Right lobe of liver (tissue), 6 donors: Measurements from ENCODE around the gene MPST. TPM values are rescaled to one million over a fixed set of nuclear protein-coding genes. Genes with fewer than 3 reads are reported as not detected.

ENCODE experiments used
- ATAC-seq, 4 donors: fragments of 200-7000 bp; cut with Tn5 transposase; one replicate each; pipeline ENCODE4 v1.9.1; 2020; ENCODE audit warnings: mild to moderate bottlenecking in 4 of 4, moderate library complexity in 4 of 4
- DNase-seq, 3 donors: peaks; one replicate each; pipeline ENCODE4 v3.0.0-alpha.2; 2020
- H3K27ac ChIP-seq, 3 donors: fragments of 200-600 bp; one replicate each; pipeline ENCODE4 v1.8.0; 2022
- H3K27me3 ChIP-seq, 2 donors: fragments of 200-600 bp; one replicate each; pipeline ENCODE4 v1.8.0; 2022
- H3K36me3 ChIP-seq, 4 donors: fragments of 200-600 bp; sonication (generic) in 1 of 4; one replicate each; pipeline versions ENCODE4 v1.5.1 to v1.8.0; 2017 to 2022; ENCODE audit warnings: control low read depth in 1 of 4
- H3K4me1 ChIP-seq, 4 donors: fragments of 200-600 bp; sonication (generic) in 1 of 4; one replicate each; pipeline versions ENCODE4 v1.5.1 to v1.8.0; 2017 to 2022; ENCODE audit warnings: control low read depth in 1 of 4
- H3K4me3 ChIP-seq, 3 donors: fragments of 200-600 bp; one replicate each; pipeline ENCODE4 v1.8.0; 2022
- H3K9me3 ChIP-seq, 4 donors: fragments of 200-600 bp; sonication (generic) in 1 of 4; one replicate each; pipeline versions ENCODE4 v1.5.1 to v1.8.0; 2017 to 2022; ENCODE audit warnings: control low read depth in 1 of 4
- POLR2A ChIP-seq: fragments of 450-650 bp; IDR thresholded peaks from one replicate; pipeline ENCODE4 v1.6.1; 2017; ENCODE audit warnings: antibody characterized with exemption, mild to moderate bottlenecking
- WGBS: methylation state at CpG from one replicate; pipeline ENCODE4 v1.1.6; 2018; ENCODE audit warnings: low coverage, low lambda C conversion rate; ENCODE audit not compliant: insufficient coverage; ENCODE audit errors: missing lambda C conversion rate; 5-methylcytosine and 5-hydroxymethylcytosine counted together
- intact Hi-C, 2 donors: fragments of 100-400 bp; cut with DNase I; formaldehyde crosslinking; loops; one replicate each; pipeline versions ENCODE4 v1.11.2 to v1.14.1; 2022
- total RNA-seq, 6 experiments: library from RNA; depleted of rRNA in 2 of 6; stranded (reverse); fragments of >200 nt in 2 of 6; fragmentation: NEBNext Ultra II Directional in 3 of 6; extraction: Animal tissue kit (Norgen Biotek cat#: 25700) in 3 of 6; gene quantifications; one replicate each; pipeline versions ENCODE4 v1.1.0 to v1.2.4, GENCODE V29; 2016 to 2023
- TF ChIP-seq, protein P1 (sequence below), 4 donors: fragments of 200-600 bp in 3 of 4; fragments of 450-650 bp in 1 of 4; IDR thresholded peaks; one replicate each; pipeline versions ENCODE4 v1.5.1 to v1.8.0; 2016 to 2022; ENCODE audit warnings: antibody characterized with exemption in 4 of 4, mild to moderate bottlenecking in 2 of 4
- donor health status: DM: no; HTN: yes; CAD: no.
- donor health status: DM: no; HTN: no; CAD: no.
- donor health status: DM: no; HTN: no; CAD: no.
- donor health status: DM: no; HTN: yes; CAD: no.
- donor health status: DM: no; HTN: yes; CAD: no.

MPST gene
- total RNA-seq, 6 experiments from 2014 or later, result 153 to 301 (median 214) TPM

GRCh38 chr22:37072673-37073072 lies 53.1 kb downstream of the MPST start:
- no peak for ATAC-seq
- H3K36me3 ChIP-seq, result no peaks in the 10 kb centered on the region
- DNase-seq, result no peak
- no peak for TF ChIP-seq POLR2A
- TF ChIP-seq, protein P1, sequence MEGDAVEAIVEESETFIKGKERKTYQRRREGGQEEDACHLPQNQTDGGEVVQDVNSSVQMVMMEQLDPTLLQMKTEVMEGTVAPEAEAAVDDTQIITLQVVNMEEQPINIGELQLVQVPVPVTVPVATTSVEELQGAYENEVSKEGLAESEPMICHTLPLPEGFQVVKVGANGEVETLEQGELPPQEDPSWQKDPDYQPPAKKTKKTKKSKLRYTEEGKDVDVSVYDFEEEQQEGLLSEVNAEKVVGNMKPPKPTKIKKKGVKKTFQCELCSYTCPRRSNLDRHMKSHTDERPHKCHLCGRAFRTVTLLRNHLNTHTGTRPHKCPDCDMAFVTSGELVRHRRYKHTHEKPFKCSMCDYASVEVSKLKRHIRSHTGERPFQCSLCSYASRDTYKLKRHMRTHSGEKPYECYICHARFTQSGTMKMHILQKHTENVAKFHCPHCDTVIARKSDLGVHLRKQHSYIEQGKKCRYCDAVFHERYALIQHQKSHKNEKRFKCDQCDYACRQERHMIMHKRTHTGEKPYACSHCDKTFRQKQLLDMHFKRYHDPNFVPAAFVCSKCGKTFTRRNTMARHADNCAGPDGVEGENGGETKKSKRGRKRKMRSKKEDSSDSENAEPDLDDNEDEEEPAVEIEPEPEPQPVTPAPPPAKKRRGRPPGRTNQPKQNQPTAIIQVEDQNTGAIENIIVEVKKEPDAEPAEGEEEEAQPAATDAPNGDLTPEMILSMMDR (IDR thresholded peaks at IDR 0.05), result no peak
- no peaks in the 10 kb centered on the region for H3K9me3 ChIP-seq
- H3K4me1 ChIP-seq, result peaks cover 0 to 1% (median 0%) of the 10 kb centered on the region in 4 donors
- intact Hi-C loops, result no loop called here
- WGBS, result 91% methylated on average over 8 of the region's 8 CpGs
- no peak overlapping the region for H3K27ac ChIP-seq
- H3K4me3 ChIP-seq, result no peak overlapping the region
- no peaks in the 10 kb centered on the region for H3K27me3 ChIP-seq

- Histone ChIP-seq H3K4me1 (peaks cover 0 to 2% (median 0%) of the 10 kb centered on the region in 4 donors), H3K27ac (no peak overlapping the region), H3K4me3 (no peak overlapping the region), H3K36me3 (no peaks in the 10 kb centered on the region), H3K27me3 (no peaks in the 10 kb centered on the region), H3K9me3 (no peaks in the 10 kb centered on the region)
- DNase-seq, result no peak
- intact Hi-C loops, result no loop called here
- no peak for TF ChIP-seq POLR2A
- TF ChIP-seq, protein P1 (IDR thresholded peaks at IDR 0.05), result no peak
- 53% methylated on average over 4 of the region's 16 CpGs for WGBS
- ATAC-seq, result no peak
Measured at GRCh38 chr22:37074537-37074936, 55.0 kb downstream of the MPST start.

DNA sequence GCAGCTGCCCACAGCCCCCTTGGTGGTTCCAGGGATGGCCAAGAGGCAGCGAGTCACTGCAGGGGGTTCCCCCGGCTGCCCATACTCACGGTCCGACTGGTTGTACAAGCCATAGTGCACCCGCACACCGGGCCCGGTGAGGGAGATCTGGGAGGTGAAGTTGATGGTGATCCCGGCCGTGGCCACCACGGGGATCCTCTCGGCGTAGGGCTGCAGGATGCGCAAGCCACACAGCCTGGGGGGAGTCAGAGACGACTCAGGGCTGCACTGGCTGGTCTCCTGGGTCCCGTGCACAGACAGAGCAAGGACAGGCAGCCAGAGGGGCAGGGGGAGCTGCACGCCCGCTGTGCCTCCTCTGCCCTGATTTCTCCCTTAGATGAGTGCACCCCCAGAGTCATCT lies 55.5 kb downstream of the MPST start:
- H3K27ac ChIP-seq, result no peak overlapping the region
- no peaks in the 10 kb centered on the region for H3K9me3 ChIP-seq
- DNase-seq (no peak), ATAC-seq (no peak)
- H3K27me3 ChIP-seq, result no peaks in the 10 kb centered on the region
- no peak overlapping the region for H3K4me3 ChIP-seq
- H3K36me3 ChIP-seq, result no peaks in the 10 kb centered on the region
- 80% methylated on average over 1 of the region's 17 CpGs for WGBS
- intact Hi-C loops, result no loop called here
- TF ChIP-seq, protein P1 (IDR thresholded peaks at IDR 0.05), result no peak
- no peak for TF ChIP-seq POLR2A
- peaks cover 0 to 2% (median 0%) of the 10 kb centered on the region in 4 donors for H3K4me1 ChIP-seq

DNA sequence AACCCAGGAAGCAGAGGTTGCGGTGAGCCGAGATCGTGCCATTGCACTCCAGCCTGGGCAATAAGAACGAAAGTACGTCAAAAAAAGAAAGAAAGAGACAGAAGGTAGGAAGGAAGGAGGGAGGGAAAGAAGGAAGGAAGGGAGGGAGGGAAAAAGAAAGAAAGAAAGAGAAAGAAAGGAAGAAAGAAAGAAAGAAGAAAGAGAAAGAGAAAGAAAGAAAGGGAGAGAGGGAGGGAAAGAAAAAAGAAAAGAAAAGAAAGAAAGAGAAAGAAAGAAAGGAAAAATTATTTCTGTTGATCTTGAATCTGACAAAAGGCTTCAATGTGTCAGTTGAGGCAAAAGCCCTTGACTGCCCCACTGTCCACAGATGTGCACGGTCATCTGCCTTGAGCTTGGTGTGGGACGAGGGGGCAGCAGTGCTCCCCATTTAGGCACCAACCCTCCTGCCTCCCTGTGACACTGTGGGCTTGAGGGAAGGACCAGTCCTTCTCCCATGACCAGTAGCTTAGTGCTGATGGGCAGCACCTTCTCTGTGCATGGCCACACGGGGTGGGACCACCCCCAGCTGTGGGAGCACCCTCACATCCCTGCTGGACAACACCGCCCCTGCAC lies 56.4 kb downstream of the MPST start:
- ATAC-seq (no peak), DNase-seq (no peak)
- WGBS, result 92% methylated on average over 6 of the region's 9 CpGs
- intact Hi-C loops, result no loop called here
- Histone ChIP-seq H3K4me3 (no peak overlapping the region), H3K4me1 (peaks cover 0 to 2% (median 0%) of the 10 kb centered on the region in 4 donors), H3K27ac (no peak overlapping the region), H3K9me3 (no peaks in the 10 kb centered on the region), H3K36me3 (no peaks in the 10 kb centered on the region), H3K27me3 (no peaks in the 10 kb centered on the region)
- TF ChIP-seq, protein P1 (IDR thresholded peaks at IDR 0.05), result no peak
- no peak for TF ChIP-seq POLR2A
